ACC112 (cell line): ENCODE results near the gene CYP2C19.
"Not testable (repeated sequence)": the region's sequence is repeated elsewhere in the genome, so short reads cannot be mapped to it uniquely, and the experiment has no call there.

Experiments used
- H2AFZ ChIP-seq: fragments of 200-600 bp; sonication (generic); one replicate; pipeline ENCODE4 v1.6.0; 2017; ENCODE audit warnings: antibody characterized with exemption, low read length; ENCODE audit not compliant: unreplicated experiment
- H3K27ac ChIP-seq: fragments of 200-600 bp; sonication (generic); 2 replicates; pipeline ENCODE4 v1.5.1; 2014; ENCODE audit warnings: low read depth, mild to moderate bottlenecking, antibody characterized with exemption, low read length, moderate library complexity
- H3K27me3 ChIP-seq: fragments of 200-600 bp; sonication (generic); 2 replicates; pipeline ENCODE4 v1.6.1; 2014; ENCODE audit warnings: mild to moderate bottlenecking, antibody characterized with exemption, low read length, moderate library complexity, mixed read lengths; ENCODE audit not compliant: insufficient read depth
- H3K36me3 ChIP-seq: fragments of 200-600 bp; sonication (generic); 2 replicates; pipeline ENCODE4 v1.6.1; 2016; ENCODE audit warnings: mild to moderate bottlenecking, antibody characterized with exemption, low read length, moderate library complexity, mixed read lengths; ENCODE audit not compliant: insufficient read depth
- H3K4me1 ChIP-seq: fragments of 200-600 bp; sonication (generic); one replicate; pipeline ENCODE4 v1.6.1; 2016; ENCODE audit warnings: low read length, mixed read lengths; ENCODE audit not compliant: insufficient read depth, unreplicated experiment, control insufficient read depth
- H3K4me3 ChIP-seq: fragments of 200-600 bp; sonication (generic); 2 replicates; pipeline ENCODE4 v1.5.1; 2014; ENCODE audit warnings: mild to moderate bottlenecking, low read depth, low read length
- H3K79me2 ChIP-seq: fragments of 200-600 bp; sonication (generic); one replicate; pipeline ENCODE4 v1.6.0; 2016; ENCODE audit warnings: low read length; ENCODE audit not compliant: control insufficient read depth, unreplicated experiment, insufficient read depth

Gene CYP2C19

GRCh38 chr10:94878649-94879048 lies 116.2 kb downstream of the CYP2C19 start:
- H3K4me3 ChIP-seq, result no peak overlapping the region
- H3K27me3 ChIP-seq, result no peaks in the 10 kb centered on the region
- no peaks in the 10 kb centered on the region for H3K79me2 ChIP-seq
- H3K4me1 ChIP-seq, result no peaks in the 10 kb centered on the region
- H3K36me3 ChIP-seq, result no peaks in the 10 kb centered on the region
- H3K27ac ChIP-seq, result no peak overlapping the region
- H2AFZ ChIP-seq, result no peak overlapping the region

GRCh38 chr10:94879214-94879613 lies 116.7 kb downstream of the CYP2C19 start:
- Histone ChIP-seq H3K79me2 (no peaks in the 10 kb centered on the region), H3K4me1 (no peaks in the 10 kb centered on the region), H3K4me3 (no peak overlapping the region), H2AFZ (no peak overlapping the region), H3K27me3 (no peaks in the 10 kb centered on the region), H3K36me3 (no peaks in the 10 kb centered on the region), H3K27ac (no peak overlapping the region)

- Histone ChIP-seq H2AFZ (no peak overlapping the region), H3K79me2 (no peaks in the 10 kb centered on the region), H3K4me1 (no peaks in the 10 kb centered on the region), H3K4me3 (no peak overlapping the region), H3K36me3 (no peaks in the 10 kb centered on the region), H3K27me3 (no peaks in the 10 kb centered on the region), H3K27ac (no peak overlapping the region)
These were observed 126.6 kb downstream of the CYP2C19 start for GRCh38 chr10:94889123-94889522.

GRCh38 chr10:94890264-94891022 lies 128.0 kb downstream of the CYP2C19 start:
- Histone ChIP-seq H3K79me2 (no peaks in the 10 kb centered on the region), H3K36me3 (no peaks in the 10 kb centered on the region), H3K27me3 (no peaks in the 10 kb centered on the region), H2AFZ (no peak overlapping the region), H3K4me3 (no peak overlapping the region), H3K27ac (no peak overlapping the region), H3K4me1 (no peaks in the 10 kb centered on the region)

GRCh38 chr10:94898414-94898813 lies 135.9 kb downstream of the CYP2C19 start:
- not testable (repeated sequence) for H3K4me3 ChIP-seq, H3K27ac ChIP-seq, H3K4me1 ChIP-seq, H2AFZ ChIP-seq, H3K36me3 ChIP-seq, H3K27me3 ChIP-seq, H3K79me2 ChIP-seq

- no peaks in the 10 kb centered on the region for H3K4me1 ChIP-seq
- H3K27me3 ChIP-seq, result no peaks in the 10 kb centered on the region
- no peak overlapping the region for H3K4me3 ChIP-seq
- no peak overlapping the region for H3K27ac ChIP-seq
- H3K36me3 ChIP-seq, result no peaks in the 10 kb centered on the region
- no peaks in the 10 kb centered on the region for H3K79me2 ChIP-seq
- H2AFZ ChIP-seq, result no peak overlapping the region
These were observed 139.6 kb downstream of the CYP2C19 start for GRCh38 chr10:94902080-94902479.

- Histone ChIP-seq H2AFZ (no peak overlapping the region), H3K36me3 (no peaks in the 10 kb centered on the region), H3K27me3 (no peaks in the 10 kb centered on the region), H3K79me2 (no peaks in the 10 kb centered on the region), H3K27ac (no peak overlapping the region), H3K4me3 (no peak overlapping the region), H3K4me1 (no peaks in the 10 kb centered on the region)
These were observed 140.1 kb downstream of the CYP2C19 start for GRCh38 chr10:94902570-94902969.
